HG03064 (cell line): ENCODE measurements around the gene DNAJC17.

Experiments used
- ATAC-seq: cut with Tn5 transposase; IDR thresholded peaks from one replicate; pipeline ENCODE4 v1.9.1; 2021; ENCODE audit warnings: low read depth; ENCODE audit not compliant: unreplicated experiment

The DNAJC17 gene

GRCh38 chr15:40831861-40832260 is 24.6 kb upstream of the DNAJC17 start:
- ATAC-seq: no peak

- ATAC-seq: no peak
These were observed 23.6 kb upstream of the DNAJC17 start for GRCh38 chr15:40830884-40831283.

- ATAC-seq: no peak
These were observed 21.8 kb upstream of the DNAJC17 start for GRCh38 chr15:40829115-40829514.

- no peak for ATAC-seq
These were observed 21.3 kb upstream of the DNAJC17 start, which contains the start of gene PPP1R14D for GRCh38 chr15:40828447-40829036. PPP1R14D (minus strand) TSS chr15:40828708; CDS start chr15:40828641, 67 bp downstream.

- ATAC-seq: no peak
These were observed 19.3 kb upstream of the DNAJC17 start for GRCh38 chr15:40826423-40827075.

- no peak for ATAC-seq
These were observed 18.6 kb upstream of the DNAJC17 start for GRCh38 chr15:40825661-40826422.

- ATAC-seq: no peak
These were observed 16.5 kb upstream of the DNAJC17 start for GRCh38 chr15:40823572-40824343.

- ATAC-seq: no peak
These were observed 13.9 kb upstream of the DNAJC17 start for GRCh38 chr15:40821195-40821594.

- ATAC-seq: no peak
These were observed 11.8 kb upstream of the DNAJC17 start for GRCh38 chr15:40819048-40819447.

GRCh38 chr15:40815042-40815698 is 7.9 kb upstream of the DNAJC17 start:
- ATAC-seq: no peak

- no peak for ATAC-seq
These were observed 5.6 kb upstream of the DNAJC17 start for GRCh38 chr15:40812721-40813425.

GRCh38 chr15:40808861-40809450 is 1.7 kb upstream of the DNAJC17 start:
- ATAC-seq: no peak

GRCh38 chr15:40807888-40808461 is 702 bp upstream of the DNAJC17 start:
- ATAC-seq: no peak

GRCh38 chr15:40806672-40807027 is 623 bp downstream of the DNAJC17 start:
- no peak for ATAC-seq

GRCh38 chr15:40803688-40804087 is 3.6 kb downstream of the DNAJC17 start:
- no peak for ATAC-seq

GRCh38 chr15:40803076-40803475 is 4.2 kb downstream of the DNAJC17 start:
- ATAC-seq: no peak

- no peak for ATAC-seq
These were observed 7.8 kb downstream of the DNAJC17 start for GRCh38 chr15:40799523-40799922.

GRCh38 chr15:40796512-40796911 is 10.8 kb downstream of the DNAJC17 start:
- ATAC-seq: no peak

GRCh38 chr15:40796041-40796440 is 11.2 kb downstream of the DNAJC17 start:
- ATAC-seq: no peak
